Measurements from ENCODE around the gene WDR11.

DNA sequence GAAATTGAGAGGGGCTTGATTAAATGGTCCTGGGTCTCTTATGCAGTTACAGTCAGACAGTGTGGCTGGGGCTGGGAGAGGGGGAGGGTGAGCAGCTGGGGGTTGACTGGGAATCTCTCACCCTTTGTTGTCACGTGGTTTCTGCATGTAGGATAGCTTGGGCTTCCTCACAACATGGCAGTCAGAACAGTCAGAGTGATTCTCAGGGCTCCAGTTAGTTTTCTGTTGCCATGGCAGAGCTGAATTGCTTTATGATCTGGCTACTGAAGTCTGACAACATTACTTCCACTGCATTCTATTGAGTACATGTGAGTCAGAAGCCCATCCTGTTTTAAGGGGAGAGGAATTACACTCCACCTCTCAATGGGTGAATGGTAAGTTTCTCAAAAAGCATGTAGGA, 102.7 kb downstream of the WDR11 start:
- TF ChIP-seq ZNF274 (IDR thresholded peaks at IDR 0.05; ENCODE audit: low read depth, low read length), result no peak
- TF ChIP-seq SUZ12 (IDR thresholded peaks at IDR 0.05; ENCODE audit: extremely low read depth, insufficient read depth, insufficient read length), result no peak
- no peak for TF ChIP-seq YY1 (IDR thresholded peaks at IDR 0.05; ENCODE audit: insufficient read depth, insufficient read length)

All from NT2/D1 (cell line).